Measurements from ENCODE around the gene ZNF74.

ZNF74 gene

GRCh38 chr22:20434264-20434751, 40.4 kb downstream of the ZNF74 start:
- no peak for DNase-seq

GRCh38 chr22:20434773-20435172, 40.8 kb downstream of the ZNF74 start:
- DNase-seq, result no peak

- DNase-seq, result no peak
Measured at GRCh38 chr22:20435436-20436306, 41.7 kb downstream of the ZNF74 start.

- DNase-seq, result no peak
Measured at GRCh38 chr22:20436307-20436767, 42.4 kb downstream of the ZNF74 start.

GRCh38 chr22:20436768-20437612, 43.0 kb downstream of the ZNF74 start:
- DNase-seq, result no peak

- no peak for DNase-seq
Measured at GRCh38 chr22:20437613-20438426, 43.9 kb downstream of the ZNF74 start, which contains the start of gene SCARF2. Gene SCARF2 (minus strand): TSS chr22:20437825. CDS start chr22:20437754, 71 bp downstream.

GRCh38 chr22:20438427-20438677, 44.4 kb downstream of the ZNF74 start:
- no peak for DNase-seq

GRCh38 chr22:20438678-20439492, 44.9 kb downstream of the ZNF74 start:
- DNase-seq, result no peak

GRCh38 chr22:20439556-20439927, 45.6 kb downstream of the ZNF74 start:
- no peak for DNase-seq

GRCh38 chr22:20439928-20440575, 46.1 kb downstream of the ZNF74 start:
- DNase-seq, result no peak

GRCh38 chr22:20440637-20441591, 47.0 kb downstream of the ZNF74 start:
- DNase-seq, result no peak

GRCh38 chr22:20441631-20442484, 47.9 kb downstream of the ZNF74 start:
- DNase-seq, result no peak

GRCh38 chr22:20442485-20443284, 48.7 kb downstream of the ZNF74 start:
- DNase-seq, result no peak

GRCh38 chr22:20444325-20444724, 50.4 kb downstream of the ZNF74 start:
- no peak for DNase-seq

- DNase-seq, result no peak
Measured at GRCh38 chr22:20446383-20446970, 52.5 kb downstream of the ZNF74 start.

GRCh38 chr22:20448630-20449029, 54.7 kb downstream of the ZNF74 start:
- no peak for DNase-seq

GRCh38 chr22:20449819-20450550, 56.0 kb downstream of the ZNF74 start:
- no peak for DNase-seq
